T-cell (primary cell): ENCODE measurements around the gene MT1G. TPM values are rescaled to one million over a fixed set of nuclear protein-coding genes. Genes with fewer than 3 reads are reported as not detected.
A peak's percentile ranks its signal among the peaks of the same experiment; 100 is the strongest.
"Not testable (repeated sequence)": the region's sequence is repeated elsewhere in the genome, so short reads cannot be mapped to it uniquely, and the experiment has no call there.

ENCODE experiments used
- ATAC-seq, 4 experiments: fragments of 200-7000 bp in 3 of 4; fragments of 150-1000 bp in 1 of 4; cut with Tn5 transposase; replicated peaks in 1 of 4; 1 replicate in 3 of 4; 2 replicates in 1 of 4; pipeline ENCODE4 v1.10.0; 2021; ENCODE audit warnings: moderate library complexity in 3 of 4, mild to moderate bottlenecking in 2 of 4, moderate number of reproducible peaks in 1 of 4
- CTCF ChIA-PET, 2 donors: fragments of 300-600 bp; sonication (Branson Sonifier 250); formaldehyde crosslinking; loops; one replicate each; lab custom pipeline; 2022; ENCODE audit warnings: antibody characterized with exemption in 2 of 2; lab: Charles Lee
- POLR2A ChIA-PET, 2 donors: fragments of 300-600 bp; sonication (Branson Sonifier 250); formaldehyde crosslinking; loops; one replicate each; lab custom pipeline; 2022; ENCODE audit warnings: antibody characterized with exemption in 2 of 2; lab: Charles Lee
- DNase-seq, 35 experiments: peaks; one replicate each; pipeline versions ENCODE4 v3.0.0 to v3.0.0-alpha.2; 2013 to 2023
- H3K27ac ChIP-seq: one replicate; pipeline ENCODE4 v1.5.1; 2013; ENCODE audit warnings: low read length
- H3K27me3 ChIP-seq, 2 experiments: replicated peaks in 1 of 2; 1 replicate in 1 of 2; 2 replicates in 1 of 2; pipeline versions ENCODE4 v1.6.1 to v1.7.0; 2013; ENCODE audit warnings: low read length in 1 of 2, mixed read lengths in 1 of 2; ENCODE audit not compliant: control insufficient read depth in 2 of 2, insufficient read depth in 2 of 2; ENCODE audit errors: extremely low read depth in 1 of 2
- H3K36me3 ChIP-seq, 2 donors: 1 replicate in 1 of 2; 2 replicates in 1 of 2; pipeline versions ENCODE4 v1.6.1 to v1.7.0; 2013; ENCODE audit warnings: low read length in 1 of 2; ENCODE audit not compliant: control insufficient read depth in 2 of 2, insufficient read depth in 1 of 2; ENCODE audit errors: extremely low read depth in 1 of 2
- H3K4me1 ChIP-seq, 2 experiments: 1 replicate in 1 of 2; 2 replicates in 1 of 2; pipeline versions ENCODE4 v1.6.1 to v1.7.0; 2013; ENCODE audit warnings: low read length in 2 of 2, mixed read lengths in 1 of 2; ENCODE audit not compliant: insufficient read depth in 2 of 2, control insufficient read depth in 1 of 2; ENCODE audit errors: extremely low read depth in 1 of 2
- H3K4me3 ChIP-seq, 2 donors: 1 replicate in 1 of 2; 2 replicates in 1 of 2; pipeline versions ENCODE4 v1.5.1 to v1.7.0; 2013; ENCODE audit warnings: mild to moderate bottlenecking in 2 of 2, low read length in 1 of 2, moderate library complexity in 1 of 2; ENCODE audit not compliant: control insufficient read depth in 1 of 2; ENCODE audit errors: extremely low read depth in 1 of 2
- H3K9me3 ChIP-seq: 2 replicates; pipeline ENCODE4 v1.7.0; 2013
- H3K27ac Mint-ChIP-seq, 2 donors: one replicate each; pipeline ENCODE4 v1.8.0; 2020 to 2021; ENCODE audit warnings: mild to moderate bottlenecking in 2 of 2, mixed read lengths in 2 of 2
- H3K27me3 Mint-ChIP-seq, 2 donors: one replicate each; pipeline ENCODE4 v1.8.0; 2021 to 2022; ENCODE audit warnings: mixed read lengths in 2 of 2
- H3K36me3 Mint-ChIP-seq: one replicate; pipeline ENCODE4 v1.8.0; 2021; ENCODE audit warnings: mixed read lengths
- H3K4me1 Mint-ChIP-seq, 3 donors: one replicate each; pipeline ENCODE4 v1.8.0; 2020 to 2022; ENCODE audit warnings: mixed read lengths in 3 of 3, mild to moderate bottlenecking in 1 of 3
- H3K4me3 Mint-ChIP-seq, 3 donors: one replicate each; pipeline ENCODE4 v1.8.0; 2020 to 2022; ENCODE audit warnings: mild to moderate bottlenecking in 3 of 3, mixed read lengths in 3 of 3, moderate library complexity in 3 of 3
- H3K9me3 Mint-ChIP-seq, 3 donors: one replicate each; pipeline ENCODE4 v1.8.0; 2020 to 2022; ENCODE audit warnings: mixed read lengths in 3 of 3
- WGBS: methylation state at CpG from one replicate; pipeline ENCODE4 v1.1.5; 2013; ENCODE audit warnings: missing lambda C conversion rate; ENCODE audit not compliant: insufficient coverage; 5-methylcytosine and 5-hydroxymethylcytosine counted together
- total RNA-seq, 35 experiments: library from RNA in 6 of 35; stranded (reverse) in 6 of 35; fragments of 120-200 nt in 1 of 35; gene quantifications; one replicate each; pipeline versions ENCODE4 v1.2.1 to v1.2.4 and lab custom pipeline; 2013 to 2026

MT1G gene
- total RNA-seq, 5 donors from 2014 or later (not counting 1 experiment from before 2014, with no cell fraction given) = 2.0 to 4.1 (median 4.0) TPM; not detected in 2

DNA sequence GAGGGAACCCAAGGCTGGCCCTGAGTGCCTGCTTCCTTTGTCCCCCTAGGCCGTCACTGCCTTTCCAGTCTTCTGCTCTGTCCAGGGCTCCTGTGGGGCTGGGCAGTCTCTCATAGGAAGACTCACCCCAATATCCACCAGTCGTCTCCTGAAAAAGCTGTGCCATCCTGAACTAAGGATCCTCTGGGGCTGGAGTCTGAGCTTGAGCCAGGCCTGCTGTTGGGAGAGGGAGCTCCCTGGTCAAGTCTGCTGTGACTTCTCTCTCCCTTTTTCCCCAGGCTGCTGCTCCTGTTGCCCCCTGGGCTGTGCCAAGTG is 2.7 kb upstream of the MT1G start:
- no peaks in the 10 kb centered on the region for H3K36me3 Mint-ChIP-seq
- CTCF ChIA-PET = interaction anchor here in 1 of 2 donors (0.6 kb wide), 1 partner anchor 17 kb away, joined by 3 read pairs; no protein-coding TSS in a partner anchor
- Histone ChIP-seq H3K27ac (no peak overlapping the region), H3K4me1 (peaks cover 3 to 26% of the 10 kb centered on the region in 2 experiments), H3K36me3 (no peaks in the 10 kb centered on the region), H3K27me3 (peaks cover 20 to 58% of the 10 kb centered on the region in 2 experiments), H3K4me3 (no peak overlapping the region), H3K9me3 (no peaks in the 10 kb centered on the region)
- WGBS = no CpG with 5 or more reads among the region's 2 CpGs
- POLR2A ChIA-PET = no interaction called here
- DNase-seq (no peak), ATAC-seq (no peak)
- peaks cover 37 to 75% of the 10 kb centered on the region in 2 donors for H3K27me3 Mint-ChIP-seq
- peaks cover 23 to 35% (median 27%) of the 10 kb centered on the region in 3 donors for H3K4me1 Mint-ChIP-seq
- no peak overlapping the region for H3K27ac Mint-ChIP-seq
- no peak overlapping the region for H3K4me3 Mint-ChIP-seq
- no peaks in the 10 kb centered on the region for H3K9me3 Mint-ChIP-seq

DNA sequence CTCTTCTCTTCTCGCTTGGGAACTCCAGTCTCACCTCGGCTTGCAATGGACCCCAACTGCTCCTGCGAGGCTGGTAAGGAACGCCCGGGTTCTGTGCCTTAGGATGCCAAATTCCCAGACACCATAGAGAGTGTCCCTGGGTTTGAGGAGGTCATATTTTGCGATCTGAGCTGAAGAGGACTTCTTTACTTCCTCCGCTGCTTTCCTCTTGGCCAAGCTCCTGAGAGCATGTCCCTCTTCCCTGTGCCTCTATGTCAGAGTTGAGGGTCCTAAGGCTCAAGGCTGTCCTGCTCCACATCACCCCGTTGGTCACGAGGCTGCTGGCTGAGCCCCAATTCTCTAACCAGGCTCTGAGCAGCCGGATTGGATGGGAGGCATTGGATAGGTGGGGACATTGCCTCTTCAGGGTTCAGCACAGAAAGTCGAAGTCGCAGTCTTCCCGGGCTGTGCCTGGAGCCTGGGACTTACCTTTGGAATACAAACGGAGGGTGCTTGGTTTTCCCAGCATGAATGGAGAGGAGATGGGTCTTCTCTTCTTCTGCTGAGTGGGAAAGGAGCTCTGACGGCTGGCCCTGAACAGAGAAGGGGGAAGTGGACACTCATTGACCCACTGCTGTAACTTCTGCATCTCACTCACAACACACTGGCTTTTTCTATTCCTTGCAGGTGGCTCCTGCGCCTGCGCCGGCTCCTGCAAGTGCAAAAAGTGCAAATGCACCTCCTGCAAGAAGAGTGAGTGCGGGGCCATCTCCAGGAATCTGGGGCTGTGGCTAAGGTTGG is 2.2 kb upstream of the MT1G start:
- Histone ChIP-seq H3K9me3 (no peaks in the 10 kb centered on the region), H3K36me3 (no peaks in the 10 kb centered on the region), H3K4me1 (peaks cover 0 to 21% of the 10 kb centered on the region in 2 experiments), H3K27me3 (peaks cover 22 to 53% of the 10 kb centered on the region in 2 experiments), H3K4me3 (no peak overlapping the region), H3K27ac (no peak overlapping the region)
- Mint-ChIP-seq H3K27me3 (peaks cover 37 to 75% of the 10 kb centered on the region in 2 donors), H3K4me3 (peak overlapping the region in 1 of 3 donors; percentile 41), H3K9me3 (no peaks in the 10 kb centered on the region), H3K36me3 (no peaks in the 10 kb centered on the region), H3K4me1 (peaks cover 18 to 29% (median 23%) of the 10 kb centered on the region in 3 donors), H3K27ac (no peak overlapping the region)
- ChIA-PET POLR2A (no interaction called here), CTCF (interaction anchor here in 1 of 2 donors (0.6 kb wide), 1 partner anchor 74 kb away, joined by 3 read pairs; no protein-coding TSS in a partner anchor)
- WGBS = 49% methylated on average over 9 of the region's 19 CpGs
- no peak for DNase-seq
- no peak for ATAC-seq

DNA sequence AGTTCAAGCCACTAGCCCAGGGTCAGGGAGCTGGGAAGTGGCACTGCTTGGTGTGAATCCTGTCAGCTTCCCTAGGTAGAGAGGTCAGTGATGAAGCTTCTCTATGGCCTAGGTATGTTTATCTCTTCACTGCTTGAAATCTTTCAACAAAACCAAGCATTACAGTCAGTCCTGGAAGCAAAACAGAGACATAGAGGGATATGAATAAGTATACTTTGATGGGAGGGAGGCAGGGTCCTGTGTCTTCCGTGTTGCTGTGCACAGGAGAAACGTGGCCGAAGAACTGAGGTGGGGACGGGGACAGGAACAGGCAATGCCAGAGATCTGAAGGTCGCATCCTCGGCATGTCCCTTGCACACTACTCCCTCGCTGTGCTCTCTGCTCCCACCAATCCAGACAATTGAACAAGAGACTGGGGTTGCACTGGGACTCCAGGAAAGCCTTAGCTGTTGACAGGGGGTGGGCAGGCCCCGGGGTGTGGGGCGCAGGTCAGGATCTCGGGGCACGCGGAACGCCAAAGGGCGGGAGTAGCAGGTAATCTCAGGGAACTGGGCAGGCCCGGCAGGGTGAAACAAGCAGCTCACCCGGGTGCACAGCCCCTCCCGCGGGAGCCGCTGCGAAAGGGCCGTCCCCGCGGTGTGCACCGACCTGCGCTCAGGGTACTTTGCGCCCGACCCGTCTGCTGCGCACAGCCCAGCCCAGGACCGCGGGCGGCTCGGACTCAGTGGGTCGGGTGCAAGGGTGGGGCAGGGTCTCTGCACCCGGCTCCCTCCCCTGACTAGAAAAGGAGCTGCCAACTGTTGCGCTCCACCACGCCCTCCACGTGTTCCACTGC is 1.4 kb upstream of the MT1G start, which contains the start of gene MT1H:
MT1H (plus strand) TSS at position 810 of the 835 bp plus-strand sequence. CDS start 71 bp downstream, outside the sequence.
- CTCF ChIA-PET = interaction anchor here (0.6 kb wide), 2 partner anchors 73 to 1957 kb away, joined by 3 to 9 read pairs; no protein-coding TSS in a partner anchor
- Mint-ChIP-seq H3K27me3 (peaks cover 38 to 75% of the 10 kb centered on the region in 2 donors), H3K9me3 (no peaks in the 10 kb centered on the region), H3K4me1 (peaks cover 17 to 27% (median 20%) of the 10 kb centered on the region in 3 donors), H3K27ac (no peak within 1 kb of the TSS), H3K36me3 (peaks cover 3% of the 10 kb centered on the region), H3K4me3 (peak within 1 kb of the TSS in 1 of 3 donors; percentile 65)
- ATAC-seq = peak in 3 of 4 experiments; percentile 28 to 40 (median 36)
- POLR2A ChIA-PET = interaction anchor here in 1 of 2 donors (0.7 kb wide), 1 partner anchor 11 kb away, joined by 3 read pairs; no protein-coding TSS in a partner anchor
- H3K27ac ChIP-seq = no peak within 1 kb of the TSS
- H3K4me3 ChIP-seq = no peak within 1 kb of the TSS
- H3K36me3 ChIP-seq = no peaks in the 10 kb centered on the region
- 16% methylated on average over 35 of the region's 38 CpGs for WGBS
- H3K9me3 ChIP-seq = no peaks in the 10 kb centered on the region
- H3K4me1 ChIP-seq = peaks cover 0 to 21% of the 10 kb centered on the region in 2 experiments
- peak in 1 of 35 experiments; percentile 14 for DNase-seq
- peaks cover 27 to 56% of the 10 kb centered on the region in 2 experiments for H3K27me3 ChIP-seq

DNA sequence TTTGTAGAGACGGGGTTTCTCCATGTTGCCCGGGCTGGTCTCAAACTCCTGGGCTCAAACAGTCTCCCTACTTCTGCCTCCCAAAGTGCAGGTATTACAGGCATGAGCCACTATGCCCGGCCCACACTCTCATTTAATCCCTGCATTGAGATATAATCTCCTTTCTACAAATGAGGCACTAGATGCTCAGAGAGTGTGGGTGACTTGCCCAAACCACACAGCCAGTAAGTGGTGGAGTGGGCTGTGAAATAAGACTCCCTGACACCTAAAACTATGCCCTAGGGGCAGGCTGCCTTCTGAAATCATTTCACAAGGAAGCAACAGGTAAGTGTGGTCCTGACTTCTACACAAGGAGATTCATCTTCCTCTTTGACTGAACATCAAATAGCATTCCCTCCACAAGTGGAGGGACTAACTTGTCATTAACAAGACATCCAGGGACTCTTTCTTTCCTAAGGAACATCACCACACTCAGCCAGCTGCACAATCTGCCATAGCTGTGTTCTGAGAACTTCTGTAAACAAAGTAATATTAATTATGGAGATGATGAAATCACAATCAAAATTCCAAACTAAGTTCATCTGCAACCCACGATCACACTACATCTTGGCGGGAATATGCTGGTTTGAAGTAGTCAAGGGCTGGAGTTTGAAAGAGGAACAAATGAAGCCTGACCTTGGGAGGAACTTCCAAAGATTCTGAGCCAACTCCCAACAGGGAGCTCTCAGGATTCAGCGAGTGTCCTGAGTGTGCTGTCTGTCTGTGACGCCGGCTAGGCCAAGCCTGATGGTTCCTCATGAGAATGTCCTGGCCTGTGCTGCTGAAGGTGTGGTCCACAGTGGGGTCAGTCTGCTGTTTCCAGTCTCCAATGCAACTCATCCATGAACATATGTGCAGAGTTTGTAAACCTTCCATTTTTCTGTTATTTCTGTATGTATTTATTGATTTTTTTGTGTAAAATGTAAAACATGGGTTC is 2.3 kb downstream of the MT1G start:
- H3K36me3 ChIP-seq, POLR2A ChIA-PET, H3K4me3 Mint-ChIP-seq, CTCF ChIA-PET, H3K36me3 Mint-ChIP-seq, ATAC-seq, H3K4me3 ChIP-seq, H3K9me3 ChIP-seq, DNase-seq, H3K27ac ChIP-seq, H3K9me3 Mint-ChIP-seq, H3K27ac Mint-ChIP-seq: not testable (repeated sequence)
- no CpG with 5 or more reads among the region's 8 CpGs for WGBS
- Histone ChIP-seq H3K27me3 (peaks cover 24 to 62% of the 10 kb centered on the region in 2 experiments), H3K4me1 (peaks cover 0 to 36% of the 10 kb centered on the region in 2 experiments)
- peaks cover 27 to 63% of the 10 kb centered on the region in 2 donors for H3K27me3 Mint-ChIP-seq
- peaks cover 38 to 44% (median 40%) of the 10 kb centered on the region in 3 donors for H3K4me1 Mint-ChIP-seq

DNA sequence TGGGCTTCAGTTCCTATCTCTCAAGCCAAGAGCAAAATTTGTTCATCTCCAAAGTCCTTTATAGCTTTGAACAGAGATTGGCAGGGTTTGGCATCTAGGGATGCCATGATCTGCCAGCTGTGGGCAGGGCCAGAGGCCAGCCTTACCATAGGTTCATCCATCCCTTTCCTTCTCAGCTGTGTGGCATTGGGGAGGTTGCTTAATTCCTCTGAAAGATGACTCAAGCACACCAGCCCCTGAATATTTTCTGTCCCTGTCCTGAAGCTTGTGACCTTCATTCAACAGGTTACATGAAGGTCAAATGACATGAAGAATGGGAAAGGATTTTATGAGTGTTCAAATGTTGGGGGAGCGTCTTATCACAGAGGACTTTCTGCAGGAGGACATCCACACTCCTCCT is 3.4 kb downstream of the MT1G start:
- no peaks in the 10 kb centered on the region for H3K9me3 Mint-ChIP-seq
- no peak for DNase-seq
- H3K27me3 ChIP-seq = peaks cover 21 to 51% of the 10 kb centered on the region in 2 experiments
- CTCF ChIA-PET = interaction anchor here in 1 of 2 donors (0.6 kb wide), 1 partner anchor 50 kb away, joined by 7 read pairs; no protein-coding TSS in a partner anchor
- H3K27me3 Mint-ChIP-seq = peaks cover 22 to 54% of the 10 kb centered on the region in 2 donors
- ATAC-seq = no peak
- POLR2A ChIA-PET = no interaction called here
- no CpG with 5 or more reads among the region's 1 CpG for WGBS
- H3K4me3 ChIP-seq = no peak overlapping the region
- peaks cover 0 to 30% of the 10 kb centered on the region in 2 experiments for H3K4me1 ChIP-seq
- H3K9me3 ChIP-seq = no peaks in the 10 kb centered on the region
- no peak overlapping the region for H3K27ac ChIP-seq
- H3K27ac Mint-ChIP-seq = peak overlapping the region in 1 of 2 donors; percentile 64
- peaks cover 3% of the 10 kb centered on the region for H3K36me3 Mint-ChIP-seq
- H3K4me1 Mint-ChIP-seq = peaks cover 34 to 38% (median 37%) of the 10 kb centered on the region in 3 donors
- H3K36me3 ChIP-seq = no peaks in the 10 kb centered on the region
- no peak overlapping the region for H3K4me3 Mint-ChIP-seq
